IMR-90 (cell line): Measurements from ENCODE around the gene TLR1. TPM values are rescaled to one million over a fixed set of nuclear protein-coding genes. Genes with fewer than 3 reads are reported as not detected.

Experiments used
- ATAC-seq: fragments of 200-7000 bp; cut with Tn5 transposase; 2 replicates; pipeline ENCODE4 v1.9.1; 2020; ENCODE audit warnings: low read depth, mild to moderate bottlenecking, moderate library complexity
- BruUV-seq: library from RNA; stranded (reverse); fragments of 400-500 nt; replicated peaks from 2 replicates; lab custom pipeline; 2021; lab: Mats Ljungman, UMichigan
- CTCF ChIA-PET: fragments of 300-600 bp; formaldehyde crosslinking; extraction: SDS; loops from one replicate; lab custom pipeline; 2021; ENCODE audit warnings: antibody characterized with exemption; lab: Yijun Ruan, JAX
- POLR2A ChIA-PET: fragments of 300-600 bp; sonication (Branson Sonifier 250); formaldehyde crosslinking; loops from one replicate; lab custom pipeline; 2022; ENCODE audit warnings: antibody characterized with exemption; ENCODE audit not compliant: unreplicated experiment; lab: Charles Lee
- DNase-seq: peaks from one replicate; pipeline ENCODE4 v3.0.0; 2013
- H2AFZ ChIP-seq: replicated peaks from 2 replicates; pipeline ENCODE3; 2013; ENCODE audit warnings: low read length, mild to moderate bottlenecking; ENCODE audit not compliant: poor library complexity
- H2AK5ac ChIP-seq: 2 replicates; pipeline ENCODE4 v1.6.1; 2013; ENCODE audit warnings: low read depth, low read length, inconsistent platforms
- H2AK9ac ChIP-seq: replicated peaks from 2 replicates; pipeline ENCODE3; 2013; ENCODE audit warnings: mild to moderate bottlenecking, low read depth, low read length, moderate library complexity; ENCODE audit not compliant: poor library complexity
- H2BK120ac ChIP-seq: 2 replicates; pipeline ENCODE4 v1.6.1; 2013; ENCODE audit warnings: low read depth, low read length, inconsistent platforms
- H2BK15ac ChIP-seq: 3 replicates; pipeline ENCODE4 v1.6.1; 2013; ENCODE audit warnings: low read depth, low read length, inconsistent platforms
- H2BK20ac ChIP-seq: 2 replicates; pipeline ENCODE4 v1.6.1; 2013; ENCODE audit warnings: low read depth, mild to moderate bottlenecking, inconsistent platforms, low read length, moderate library complexity
- H2BK5ac ChIP-seq: 2 replicates; pipeline ENCODE4 v1.6.1; 2013; ENCODE audit warnings: mild to moderate bottlenecking, low read depth, low read length, inconsistent platforms; ENCODE audit not compliant: poor library complexity, severe bottlenecking
- H3K14ac ChIP-seq: replicated peaks from 2 replicates; pipeline ENCODE4 v1.6.1; 2013; ENCODE audit warnings: low read depth, low read length, inconsistent platforms
- H3K18ac ChIP-seq: 2 replicates; pipeline ENCODE4 v1.6.1; 2013; ENCODE audit warnings: low read depth, low read length, control low read depth
- H3K23ac ChIP-seq: 2 replicates; pipeline ENCODE4 v1.6.1; 2013; ENCODE audit warnings: low read depth, low read length, inconsistent platforms
- H3K27ac ChIP-seq: 2 replicates; pipeline ENCODE4 v1.5.1; 2013; ENCODE audit warnings: mild to moderate bottlenecking, control low read depth, low read length; ENCODE audit not compliant: insufficient read depth
- H3K27me3 ChIP-seq: 2 replicates; pipeline ENCODE4 v1.6.1; 2013; ENCODE audit warnings: low read length; ENCODE audit not compliant: control insufficient read depth, insufficient read depth
- H3K36me3 ChIP-seq: 2 replicates; pipeline ENCODE4 v1.6.1; 2013; ENCODE audit warnings: low read length, mixed read lengths; ENCODE audit not compliant: control insufficient read depth, insufficient read depth
- H3K4ac ChIP-seq: 2 replicates; pipeline ENCODE4 v1.6.1; 2013; ENCODE audit warnings: low read depth, low read length, inconsistent platforms
- H3K4me1 ChIP-seq: 2 replicates; pipeline ENCODE4 v1.6.1; 2013; ENCODE audit warnings: low read length, mixed read lengths; ENCODE audit not compliant: control insufficient read depth, insufficient read depth
- H3K4me2 ChIP-seq: 2 replicates; pipeline ENCODE4 v1.6.1; 2013; ENCODE audit warnings: low read depth, mild to moderate bottlenecking, control low read depth, low read length, moderate library complexity
- H3K4me3 ChIP-seq: 2 replicates; pipeline ENCODE4 v1.5.1; 2013; ENCODE audit warnings: low read depth, mild to moderate bottlenecking, control low read depth, low read length, moderate library complexity; ENCODE audit not compliant: insufficient read depth
- H3K56ac ChIP-seq: 2 replicates; pipeline ENCODE4 v1.6.1; 2013; ENCODE audit warnings: low read length, inconsistent platforms; ENCODE audit not compliant: insufficient read depth; ENCODE audit errors: extremely low read depth
- H3K79me1 ChIP-seq, 2 experiments: 2 replicates each; pipeline ENCODE4 v1.6.1; 2013; ENCODE audit warnings: low read length in 2 of 2, inconsistent platforms in 1 of 2, low read depth in 1 of 2
- H3K9ac ChIP-seq: 2 replicates; pipeline ENCODE4 v1.6.1; 2013; ENCODE audit warnings: low read depth, low read length, control low read depth
- H3K9me1 ChIP-seq: 2 replicates; pipeline ENCODE4 v1.6.1; 2013; ENCODE audit warnings: low read length, inconsistent platforms; ENCODE audit not compliant: insufficient read depth
- H3K9me3 ChIP-seq: 2 replicates; pipeline ENCODE4 v1.6.1; 2013; ENCODE audit warnings: low read length; ENCODE audit not compliant: control insufficient read depth, insufficient read depth
- H4K20me1 ChIP-seq: 2 replicates; pipeline ENCODE4 v1.6.1; 2013; ENCODE audit warnings: low read length, inconsistent platforms; ENCODE audit not compliant: insufficient read depth
- H4K5ac ChIP-seq: 2 replicates; pipeline ENCODE4 v1.6.1; 2013; ENCODE audit warnings: mild to moderate bottlenecking, low read depth, low read length, control low read depth
- H4K8ac ChIP-seq, 2 experiments: 2 replicates each; pipeline ENCODE4 v1.6.1; 2013; ENCODE audit warnings: low read depth in 2 of 2, low read length in 2 of 2, control low read depth in 1 of 2, inconsistent platforms in 1 of 2
- H4K91ac ChIP-seq: 2 replicates; pipeline ENCODE4 v1.6.1; 2013; ENCODE audit warnings: low read depth, low read length, inconsistent platforms; ENCODE audit not compliant: insufficient read depth
- RCOR1 ChIP-seq: IDR thresholded peaks from 2 replicates; pipeline ENCODE4 v1.6.1; 2012; ENCODE audit warnings: mild to moderate bottlenecking, low read length, improper control_type of control experiment; ENCODE audit not compliant: insufficient replicate concordance
- RFX5 ChIP-seq: IDR thresholded peaks from 2 replicates; pipeline ENCODE4 v1.8.0; 2012; ENCODE audit warnings: low read depth, mild to moderate bottlenecking, low read length, moderate library complexity
- whole genome bisulfite sequencing, 2 experiments: methylation state at CpG; one replicate each; pipeline versions ENCODE4 v1.1.5 to v1.1.7; 2013; ENCODE audit warnings: missing lambda C conversion rate in 2 of 2; ENCODE audit not compliant: insufficient read length in 1 of 2; ENCODE audit errors: extremely low coverage in 2 of 2; 5-methylcytosine and 5-hydroxymethylcytosine counted together
- dilution Hi-C: fragments of 300-500 bp; cut with HindIII; formaldehyde crosslinking; loops from one replicate; pipeline ENCODE4 v1.14.3; 2018; ENCODE audit warnings: low sequenced_read_pairs; ENCODE audit not compliant: unreplicated experiment
- in situ Hi-C: fragments of 300-500 bp; cut with MboI; formaldehyde crosslinking; loops from 3 replicates; pipeline ENCODE4 v1.14.3; 2019; ENCODE audit warnings: low sequenced_read_pairs, inconsistent platforms, mixed read lengths
- intact Hi-C: fragments of 100-400 bp; cut with micrococcal nuclease; formaldehyde crosslinking; loops from 2 replicates; pipeline ENCODE4 v1.10.0; 2022
- polyA plus RNA-seq, 3 experiments: library from polyadenylated mRNA; depleted of rRNA; stranded (reverse); fragments of >200 nt; gene quantifications; 2 replicates each; pipeline ENCODE4 v1.2.3, GENCODE V29; 2012; ENCODE audit warnings: low replicate concordance in 1 of 3
- total RNA-seq: library from RNA; depleted of rRNA; stranded (reverse); fragments of >200 nt; gene quantifications from 2 replicates; pipeline ENCODE4 v1.2.3, GENCODE V29; 2012
- TF ChIP-seq, protein P1 (sequence below): conservative IDR thresholded peaks from 2 replicates; pipeline ENCODE4 v1.5.1; 2012; ENCODE audit warnings: mild to moderate bottlenecking, low read depth, low read length, improper control_type of control experiment

The TLR1 gene
- total and polyA plus RNA-seq, 2 of the 4 experiments (the other 2 are of a cell fraction) = 0.24 to 1.1 TPM

DNA sequence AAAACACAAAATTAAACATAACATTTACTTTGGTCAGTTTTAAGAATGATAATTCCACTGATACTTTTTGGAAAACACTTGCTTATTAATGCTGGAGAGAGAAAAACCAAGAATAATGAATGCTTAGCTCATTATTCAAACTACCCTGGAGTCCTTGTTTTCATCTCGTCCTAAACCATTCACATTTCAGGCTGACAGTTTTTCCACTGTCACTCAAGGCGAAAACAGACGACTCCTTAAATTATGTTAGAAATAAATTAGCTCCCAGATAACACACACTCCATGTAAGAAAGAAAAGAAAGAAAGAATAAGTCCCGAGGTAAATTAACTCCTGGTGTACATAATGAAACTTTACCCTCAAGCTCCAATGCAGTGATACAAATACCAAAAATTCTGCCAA lies 55.3 kb downstream of the TLR1 start:
- H3K14ac ChIP-seq = no peak overlapping the region
- in situ Hi-C loops (no loop called here), intact Hi-C loops (no loop called here), dilution Hi-C loops (no loop called here)
- no CpG with 5 or more reads among the region's 4 CpGs for WGBS, 2 experiments
- no peak overlapping the region for H2BK120ac ChIP-seq
- H3K9me1 ChIP-seq = peaks cover 18% of the 10 kb centered on the region
- H2BK15ac ChIP-seq = no peak overlapping the region
- H3K27me3 ChIP-seq = peaks cover 2% of the 10 kb centered on the region; the same call in 1 of the 2 replicates
- ATAC-seq = no peak
- H3K4me2 ChIP-seq = no peak overlapping the region
- H3K4me1 ChIP-seq = peaks cover 11% of the 10 kb centered on the region
- no peak overlapping the region for H3K18ac ChIP-seq
- no peak overlapping the region for H3K9ac ChIP-seq
- no peak overlapping the region for H3K4ac ChIP-seq
- H3K9me3 ChIP-seq = peaks cover 6% of the 10 kb centered on the region
- TF ChIP-seq RFX5 (no peak), RCOR1 (no peak)
- TF ChIP-seq, protein P1, sequence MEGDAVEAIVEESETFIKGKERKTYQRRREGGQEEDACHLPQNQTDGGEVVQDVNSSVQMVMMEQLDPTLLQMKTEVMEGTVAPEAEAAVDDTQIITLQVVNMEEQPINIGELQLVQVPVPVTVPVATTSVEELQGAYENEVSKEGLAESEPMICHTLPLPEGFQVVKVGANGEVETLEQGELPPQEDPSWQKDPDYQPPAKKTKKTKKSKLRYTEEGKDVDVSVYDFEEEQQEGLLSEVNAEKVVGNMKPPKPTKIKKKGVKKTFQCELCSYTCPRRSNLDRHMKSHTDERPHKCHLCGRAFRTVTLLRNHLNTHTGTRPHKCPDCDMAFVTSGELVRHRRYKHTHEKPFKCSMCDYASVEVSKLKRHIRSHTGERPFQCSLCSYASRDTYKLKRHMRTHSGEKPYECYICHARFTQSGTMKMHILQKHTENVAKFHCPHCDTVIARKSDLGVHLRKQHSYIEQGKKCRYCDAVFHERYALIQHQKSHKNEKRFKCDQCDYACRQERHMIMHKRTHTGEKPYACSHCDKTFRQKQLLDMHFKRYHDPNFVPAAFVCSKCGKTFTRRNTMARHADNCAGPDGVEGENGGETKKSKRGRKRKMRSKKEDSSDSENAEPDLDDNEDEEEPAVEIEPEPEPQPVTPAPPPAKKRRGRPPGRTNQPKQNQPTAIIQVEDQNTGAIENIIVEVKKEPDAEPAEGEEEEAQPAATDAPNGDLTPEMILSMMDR = no peak
- no peaks in the 10 kb centered on the region for H3K36me3 ChIP-seq
- H4K91ac ChIP-seq = no peak overlapping the region
- peaks cover 7% of the 10 kb centered on the region for H4K20me1 ChIP-seq
- H3K23ac ChIP-seq = no peak overlapping the region
- H2BK20ac ChIP-seq = no peak overlapping the region
- no peak for DNase-seq
- H2AFZ ChIP-seq = no peak overlapping the region
- no peaks in the 10 kb centered on the region for H3K79me1 ChIP-seq
- H4K8ac ChIP-seq = no peak overlapping the region
- H2BK5ac ChIP-seq = no peak overlapping the region
- H3K27ac ChIP-seq = no peak overlapping the region
- H3K56ac ChIP-seq = no peak overlapping the region
- H2AK9ac ChIP-seq = no peak overlapping the region
- CTCF ChIA-PET = no interaction called here
- no TSS peak for BruUV-seq
- H4K5ac ChIP-seq = no peak overlapping the region
- H2AK5ac ChIP-seq = no peak overlapping the region
- no peak overlapping the region for H3K4me3 ChIP-seq
- POLR2A ChIA-PET = no interaction called here
